Bone marrow (tissue), 2 donors: ENCODE results near the gene UTS2.
A peak's percentile ranks its signal among the peaks of the same experiment; 100 is the strongest.

Experiments used
- DNase-seq, 2 donors: peaks; one replicate each; lab custom pipeline; 2025; lab: John Stamatoyannopoulos, UW

Gene UTS2

DNA sequence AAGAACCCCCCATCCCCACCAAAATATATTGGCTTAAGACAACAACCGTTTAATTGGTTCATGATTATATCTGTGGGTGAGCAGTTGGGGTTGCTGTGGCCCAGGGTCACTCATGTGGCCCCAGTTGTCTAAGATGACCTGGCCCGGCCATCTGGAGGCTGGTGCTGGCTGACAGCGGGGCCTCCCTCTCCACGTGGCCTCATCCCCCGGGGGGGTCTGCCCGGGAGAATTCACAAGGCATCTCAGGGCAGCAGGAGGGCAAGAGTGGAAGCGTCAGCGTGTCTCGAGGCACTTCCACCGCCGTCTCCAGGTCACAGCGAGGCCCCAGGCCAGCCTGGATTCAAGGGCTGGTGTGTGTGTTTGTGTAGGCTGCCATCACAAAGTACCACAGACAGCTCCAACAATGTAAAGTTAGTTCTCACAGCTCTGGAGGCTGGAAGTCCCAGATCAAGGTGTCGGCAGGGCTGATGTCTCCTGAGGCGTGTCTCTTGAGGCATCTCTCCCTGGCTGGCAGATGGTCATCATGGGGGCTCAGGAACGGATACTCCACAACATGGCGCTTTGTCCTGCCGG, 11.0 kb upstream of the UTS2 start:
- DNase-seq = no peak

DNA sequence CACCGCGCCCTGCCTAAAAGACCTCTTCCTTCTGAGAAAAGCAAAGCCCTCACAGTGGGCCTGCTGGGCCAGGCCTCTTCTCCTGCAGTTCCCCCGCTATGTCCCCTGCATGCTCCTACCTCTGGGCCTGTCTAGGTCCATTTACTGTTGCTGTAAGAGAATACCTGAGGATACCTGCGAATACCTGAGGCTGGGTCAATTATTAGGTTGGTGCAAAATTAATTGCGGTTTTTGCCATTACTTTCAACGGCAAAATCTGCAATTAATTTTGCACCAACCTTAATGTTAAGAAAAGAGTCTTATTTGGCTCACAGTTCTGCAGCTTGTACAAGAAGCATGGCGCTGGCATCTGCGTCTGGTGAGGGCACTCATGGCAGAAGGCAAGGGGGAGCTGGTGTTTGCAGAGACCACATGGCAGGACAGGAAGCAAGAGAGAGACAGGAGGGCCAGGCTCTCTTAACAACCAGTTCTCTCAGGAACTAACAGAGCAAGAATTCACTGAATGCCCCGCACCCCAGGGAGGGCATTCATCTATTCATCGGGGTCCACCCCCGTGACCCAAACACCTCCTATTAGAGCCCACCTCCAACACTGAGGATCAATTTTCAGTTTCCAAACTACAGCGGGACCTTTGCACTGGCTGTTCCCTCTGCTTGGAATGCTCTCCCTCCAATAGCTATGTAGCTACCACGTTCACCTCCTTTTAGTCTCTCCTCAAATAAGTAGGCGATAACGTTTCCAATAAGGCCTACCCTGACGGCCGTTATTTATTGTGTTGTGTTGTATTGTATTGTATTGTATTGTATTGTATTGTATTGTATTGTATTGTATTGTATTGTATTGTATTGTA, 9.6 kb upstream of the UTS2 start:
- no peak for DNase-seq

DNA sequence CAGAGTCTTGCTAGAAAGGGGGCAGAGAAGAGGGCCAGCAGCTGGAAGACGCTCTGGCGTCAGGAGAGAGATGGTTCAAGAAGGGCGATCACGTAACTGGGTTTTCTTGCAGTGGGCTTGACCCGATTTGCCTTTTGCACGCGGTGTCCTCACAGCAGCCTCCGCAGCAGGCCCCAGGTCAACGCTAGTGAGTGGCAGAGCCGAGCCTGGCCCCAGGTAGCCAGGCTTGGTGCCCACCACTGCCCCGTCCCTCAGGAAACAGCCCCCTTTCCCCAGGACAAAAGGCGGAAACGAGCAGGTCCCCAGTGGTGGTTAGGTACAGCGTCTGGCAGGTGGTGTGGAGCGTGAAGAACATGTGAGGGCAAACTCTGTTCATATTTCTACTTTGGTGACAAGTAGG, 8.6 kb upstream of the UTS2 start:
- DNase-seq = no peak

DNA sequence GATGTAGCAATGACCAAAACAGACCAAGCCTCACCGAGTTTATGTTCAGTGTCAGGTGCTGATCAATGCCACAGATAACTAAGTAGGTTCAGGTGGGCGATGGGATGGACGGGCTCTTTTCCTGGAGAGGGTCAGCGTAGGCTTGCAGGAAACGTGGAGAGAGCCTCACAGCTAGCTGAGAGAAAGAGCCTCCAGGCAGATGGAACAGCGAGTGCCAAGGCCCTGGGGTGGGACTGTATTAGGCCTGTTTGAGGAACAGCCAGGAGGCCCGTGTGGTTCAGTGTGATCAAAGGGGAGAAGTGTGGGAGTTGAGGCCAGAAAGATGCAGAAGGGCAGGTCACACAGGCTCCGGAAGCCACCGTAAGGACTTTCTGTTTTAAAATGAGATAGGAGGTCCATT, 7.3 kb upstream of the UTS2 start:
- no peak for DNase-seq

DNA sequence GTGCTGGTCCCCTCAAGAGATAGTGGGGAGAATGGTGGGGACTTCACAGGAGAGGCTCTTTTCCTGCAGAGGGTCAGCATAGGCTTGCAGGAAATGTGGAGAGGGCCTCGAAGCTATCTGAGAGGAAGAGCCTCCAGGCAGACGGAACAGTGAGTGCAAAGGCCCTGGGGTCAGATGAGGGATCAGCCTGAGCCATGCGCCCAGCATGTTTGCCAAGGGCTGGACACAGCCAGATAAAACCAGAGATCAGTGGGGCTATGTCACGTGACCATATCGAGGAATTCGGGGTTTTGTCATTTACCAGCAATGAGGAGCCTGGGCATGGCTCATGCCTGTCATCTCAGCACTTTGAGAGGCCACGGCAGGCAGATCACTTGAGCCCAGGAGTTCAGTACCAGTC, 6.5 kb upstream of the UTS2 start:
- DNase-seq = no peak

DNA sequence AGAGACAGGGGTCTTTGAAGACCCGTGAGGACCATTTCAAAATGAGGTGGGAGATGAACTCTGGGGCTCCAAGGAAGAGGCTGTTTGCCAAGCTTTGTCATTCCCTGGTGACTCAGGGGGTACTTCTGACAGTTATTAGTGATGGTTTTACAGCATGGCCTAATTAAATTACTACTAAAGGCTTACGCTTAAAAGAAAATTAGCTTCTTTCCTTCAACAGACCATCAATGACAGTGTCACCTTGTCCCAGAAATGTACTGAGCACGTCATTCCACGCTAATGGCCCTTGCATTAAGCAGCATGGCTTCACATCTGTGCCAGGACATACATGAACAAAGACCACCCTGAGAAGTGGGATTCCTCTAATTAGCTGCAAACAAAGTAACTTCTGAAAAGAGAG, 5.1 kb upstream of the UTS2 start:
- DNase-seq = no peak

DNA sequence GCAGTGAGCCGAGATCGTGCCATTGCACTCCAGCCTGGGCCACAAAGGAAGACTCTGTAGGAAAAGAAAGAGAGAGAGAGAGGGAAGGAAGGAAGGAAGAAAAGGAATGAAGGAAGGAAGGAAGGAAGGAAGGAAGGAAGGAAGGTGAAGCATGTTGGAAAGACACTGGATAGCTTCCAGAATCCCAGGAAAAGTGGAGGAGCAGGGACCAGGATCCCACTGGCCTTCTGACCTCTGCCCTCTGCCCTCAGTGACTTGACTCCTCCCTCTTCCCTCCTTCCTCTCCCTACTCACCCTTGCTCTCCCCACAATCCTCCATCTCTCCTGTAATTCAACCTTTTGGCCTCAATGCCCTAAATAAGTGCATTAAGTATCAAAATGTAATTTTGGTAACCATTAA, 4.1 kb upstream of the UTS2 start:
- DNase-seq = no peak

DNA sequence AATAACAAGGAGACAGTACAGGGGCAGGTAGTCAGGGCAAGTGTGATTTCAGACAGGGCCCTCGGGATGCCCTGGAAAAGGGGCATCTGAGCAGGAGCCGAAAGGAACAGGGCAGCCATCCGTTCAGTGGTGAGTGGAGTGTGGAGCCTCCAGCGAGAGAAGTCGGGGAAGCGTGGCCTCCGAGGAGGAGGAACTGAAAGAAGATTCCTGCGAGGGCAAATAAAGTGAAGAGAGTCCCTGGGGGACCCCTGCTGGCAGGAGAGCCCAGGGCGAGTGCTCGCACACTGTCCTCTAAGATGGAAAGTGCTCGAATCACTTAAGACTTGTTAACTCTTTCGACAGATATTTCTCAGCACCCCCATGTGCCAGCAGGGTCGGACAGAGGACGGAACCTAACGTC, 3.5 kb upstream of the UTS2 start:
- DNase-seq = no peak

DNA sequence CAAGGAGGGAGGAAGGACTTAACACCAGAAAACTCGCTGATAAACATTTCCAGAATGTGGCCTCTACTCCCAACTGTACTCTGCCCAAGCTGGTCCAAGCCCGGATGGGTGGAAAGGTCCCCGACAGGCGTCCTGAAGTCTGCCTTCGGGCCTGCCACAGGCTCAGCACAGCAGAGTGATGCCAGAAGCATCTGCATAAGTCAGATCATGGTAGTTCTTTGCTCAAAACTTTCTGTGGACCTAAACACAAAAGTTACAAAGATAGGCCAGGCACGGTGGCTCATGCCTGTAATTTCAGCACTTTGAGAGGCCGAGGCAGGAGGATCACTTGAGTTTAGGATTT, 790 bp upstream of the UTS2 start:
- no peak for DNase-seq

DNA sequence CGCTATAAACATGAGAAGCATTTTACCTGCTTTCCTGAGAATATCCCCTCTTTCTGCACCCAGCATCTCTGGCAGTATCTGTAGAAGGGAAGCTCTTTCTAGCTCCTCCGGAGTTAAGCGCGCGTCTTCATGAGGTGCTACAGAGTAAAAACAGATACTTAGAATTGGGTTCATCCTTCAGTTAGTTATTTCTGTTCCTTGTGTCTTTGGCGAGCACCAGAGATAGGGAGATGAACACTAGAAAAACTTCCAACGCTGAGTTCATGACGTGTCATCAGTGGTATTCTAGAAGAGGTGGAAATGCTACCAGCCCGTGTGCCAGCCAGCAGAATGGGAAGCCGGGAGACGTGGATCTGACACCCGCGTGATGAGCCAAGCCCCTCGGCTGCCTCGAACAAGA, 2.1 kb downstream of the UTS2 start:
- no peak for DNase-seq

DNA sequence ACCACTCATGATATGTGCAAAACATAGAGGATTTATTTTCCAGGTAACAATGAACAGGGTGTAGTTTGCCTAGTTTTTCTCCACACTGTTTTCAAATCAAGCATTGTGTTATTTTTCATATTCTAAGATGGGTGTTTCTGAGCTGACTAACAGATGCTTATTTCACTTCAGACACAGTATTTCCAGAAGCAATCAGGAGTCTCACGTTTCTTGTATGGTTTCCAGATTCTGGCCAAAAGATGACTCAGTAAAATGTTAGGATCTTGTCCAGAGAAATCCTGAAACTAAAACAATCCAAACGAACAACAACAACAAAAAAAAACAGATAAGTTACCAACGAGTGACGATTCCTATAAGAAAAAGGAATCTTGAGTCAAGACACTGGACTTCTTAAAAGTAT, 5.3 kb downstream of the UTS2 start:
- DNase-seq = no peak

DNA sequence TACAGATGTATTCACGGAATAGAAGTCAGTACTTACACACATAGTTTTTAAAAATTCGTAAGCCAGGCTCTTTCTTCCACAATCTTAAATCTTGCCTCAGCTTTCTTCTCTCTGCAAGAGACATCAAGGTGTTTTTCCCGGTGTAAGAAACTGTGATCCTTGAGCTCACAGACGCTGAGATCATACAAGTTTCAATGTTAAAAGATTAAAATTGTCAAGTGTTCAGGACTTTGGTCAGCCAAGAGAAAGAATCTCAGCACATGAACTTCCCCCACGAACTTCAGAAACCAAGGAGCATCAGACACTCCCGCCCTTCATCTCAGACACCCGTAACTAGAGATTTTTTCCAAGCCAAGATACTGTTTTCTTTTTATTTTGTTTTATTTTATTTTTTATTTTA, 6.2 kb downstream of the UTS2 start:
- DNase-seq = no peak

DNA sequence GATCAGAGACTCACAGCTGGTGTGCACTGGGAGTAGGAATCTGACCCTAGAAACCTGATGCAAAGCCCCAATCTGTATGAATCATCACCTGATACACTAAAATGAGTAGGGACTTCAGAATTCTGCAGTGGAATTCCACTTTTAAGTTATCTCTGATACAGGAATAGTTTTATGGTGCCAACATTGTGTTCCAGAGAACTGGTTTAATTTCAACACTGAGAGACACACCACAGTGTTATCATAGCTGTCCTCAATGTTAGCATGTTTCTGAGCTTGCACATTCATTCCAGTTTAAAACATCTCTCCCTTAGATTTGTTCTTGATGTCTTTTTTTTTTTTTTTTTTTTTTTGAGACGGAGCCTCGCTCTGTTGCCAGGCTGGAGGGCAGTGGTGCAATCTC, 7.1 kb downstream of the UTS2 start:
- DNase-seq = no peak

DNA sequence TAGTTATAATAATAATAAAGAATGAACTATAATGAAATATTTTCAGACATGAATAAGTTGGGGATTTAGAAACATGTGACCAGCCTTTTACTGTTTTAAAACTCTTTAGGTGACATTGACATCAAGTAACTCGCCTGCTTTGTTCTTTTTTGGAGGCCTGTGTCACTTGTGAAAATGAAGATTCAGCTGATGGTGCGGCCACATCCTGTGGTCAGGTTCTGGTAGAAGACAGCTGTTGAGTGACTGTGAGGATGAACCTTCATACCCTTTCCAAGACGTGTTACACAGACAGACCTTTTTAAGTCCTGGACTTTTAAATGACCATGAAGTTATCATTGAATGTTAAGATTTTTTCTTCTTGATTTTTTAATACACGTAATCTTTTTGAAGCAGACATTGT, 10.3 kb downstream of the UTS2 start:
- no peak for DNase-seq

DNA sequence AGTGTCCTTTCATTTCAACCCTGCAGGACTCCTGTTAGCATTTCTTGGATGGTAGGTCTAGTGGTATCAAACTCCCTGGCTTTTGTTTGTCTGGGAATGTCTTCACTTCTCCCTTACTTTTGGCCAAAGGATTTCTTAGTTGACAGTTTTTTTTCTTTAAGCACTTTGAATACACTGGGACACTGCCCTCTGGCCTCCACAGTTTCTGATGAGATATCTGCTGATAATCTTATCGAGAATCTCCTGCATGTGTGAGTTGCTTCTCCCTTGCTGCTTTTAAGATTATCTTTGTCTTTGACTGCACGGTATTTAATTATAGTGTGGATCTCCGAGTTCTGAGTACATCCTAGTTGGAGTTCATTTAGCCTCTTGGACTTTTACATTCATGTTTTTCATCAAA, 13.3 kb downstream of the UTS2 start:
- DNase-seq = no peak

DNA sequence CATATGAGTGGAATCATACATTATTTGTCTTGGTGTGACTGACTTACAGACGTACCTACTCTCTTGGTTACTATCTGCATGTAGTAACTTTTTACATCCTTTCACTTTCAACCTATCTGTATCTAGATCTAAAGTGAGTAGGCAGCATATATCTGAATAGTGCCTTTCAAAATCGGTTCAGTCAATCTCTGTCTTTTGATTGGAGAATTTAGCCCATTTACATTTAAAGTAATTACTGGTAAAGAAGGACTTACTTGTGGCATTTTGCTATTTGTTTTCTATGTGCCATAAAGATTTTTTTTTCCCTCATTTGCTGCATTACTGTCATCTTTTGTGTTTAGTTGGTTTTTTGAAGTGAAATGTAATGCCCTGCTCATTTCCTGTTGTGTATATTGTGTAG, 14.2 kb downstream of the UTS2 start:
- DNase-seq = no peak

DNA sequence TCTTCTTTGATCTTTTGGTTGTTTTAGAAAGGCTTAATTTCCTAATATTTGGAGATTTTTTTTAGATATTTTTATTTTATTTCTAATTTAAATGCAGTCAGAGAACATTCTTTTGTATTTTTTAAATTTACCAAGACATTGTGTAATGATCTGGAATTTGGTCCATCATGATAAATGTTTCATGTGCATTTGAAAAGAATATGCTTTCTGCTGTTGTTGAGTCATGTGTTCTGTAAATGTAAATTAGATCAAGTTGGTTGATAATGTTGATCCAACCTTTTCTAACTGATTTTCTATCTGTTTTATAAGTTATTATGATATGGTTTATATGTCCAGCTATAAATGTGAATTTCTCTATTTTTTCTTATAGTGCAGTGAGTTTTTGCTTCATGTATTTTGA, 19.8 kb downstream of the UTS2 start:
- DNase-seq = no peak

DNA sequence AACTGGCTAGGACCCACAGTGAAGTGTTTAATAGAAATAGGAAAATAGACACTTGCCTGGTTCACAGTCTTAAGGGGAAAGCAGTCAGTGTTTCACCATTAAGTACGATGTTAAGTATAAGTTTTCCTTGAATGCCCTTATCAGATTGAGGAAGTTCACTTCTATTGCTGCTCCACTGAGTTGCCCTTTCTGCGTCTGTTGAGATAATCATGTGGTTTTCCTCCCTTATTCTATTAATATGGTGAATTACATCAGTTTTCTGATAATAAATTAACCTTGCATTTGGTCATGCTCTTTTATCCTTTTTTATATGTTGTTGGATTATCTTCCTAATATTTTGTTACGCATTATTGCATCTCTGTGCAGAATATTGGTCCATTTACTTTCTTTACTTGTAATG, 21.4 kb downstream of the UTS2 start:
- DNase-seq = peak in 1 of 2 donors; percentile 37

DNA sequence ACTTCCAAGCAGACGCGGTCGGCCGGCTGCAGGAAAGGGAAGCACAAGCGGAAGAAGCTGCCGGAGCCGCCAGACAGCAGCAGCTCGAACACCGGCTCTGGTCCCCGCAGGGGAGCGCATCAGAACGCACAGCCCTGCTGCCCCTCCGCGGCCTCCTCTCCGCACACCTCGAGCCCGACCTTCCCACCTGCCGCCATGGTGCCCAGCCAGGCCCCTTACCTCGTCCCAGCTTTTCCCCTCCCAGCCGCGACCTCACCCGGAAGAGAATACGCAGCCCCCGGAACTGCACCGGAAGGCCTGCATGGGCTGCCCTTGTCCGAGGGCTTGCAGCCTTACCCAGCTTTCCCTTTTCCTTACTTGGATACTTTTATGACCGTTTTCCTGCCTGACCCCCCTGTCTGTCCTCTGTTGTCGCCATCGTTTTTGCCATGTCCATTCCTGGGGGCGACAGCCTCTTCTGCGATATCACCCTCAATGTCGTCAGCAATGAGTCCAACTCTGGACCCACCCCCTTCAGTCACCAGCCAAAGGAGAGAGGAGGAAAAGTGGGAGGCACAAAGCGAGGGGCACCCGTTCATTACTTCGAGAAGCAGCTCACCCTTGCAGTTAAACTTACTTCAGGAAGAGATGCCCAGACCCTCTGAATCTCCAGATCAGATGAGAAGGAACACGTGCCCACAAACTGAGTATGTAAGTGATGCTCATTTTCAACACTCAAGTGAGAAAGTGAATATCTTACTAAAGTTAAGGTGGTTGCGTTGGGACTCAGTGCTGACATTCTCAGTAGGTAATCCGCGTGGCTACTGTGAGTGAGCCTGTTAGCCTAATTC, 25.5 kb downstream of the UTS2 start:
- DNase-seq = no peak

DNA sequence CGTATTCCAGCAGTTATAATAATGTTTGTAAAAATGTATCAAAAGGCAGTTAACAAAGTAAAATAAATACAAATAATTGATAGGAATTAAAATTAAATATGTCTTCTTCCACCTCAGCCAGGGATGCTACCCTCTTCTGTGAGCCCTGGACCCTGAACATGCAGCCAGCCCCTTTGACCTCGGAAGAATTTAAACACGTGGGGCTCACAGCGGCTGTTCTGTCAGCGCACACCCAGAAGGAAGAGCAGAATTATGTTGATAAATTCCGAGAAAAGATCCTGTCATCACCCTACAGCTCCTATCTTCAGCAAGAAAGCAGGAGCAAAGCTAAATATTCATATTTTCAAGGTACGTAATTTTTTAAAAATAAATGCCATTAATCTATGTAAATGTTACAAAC, 26.5 kb downstream of the UTS2 start:
- no peak for DNase-seq

DNA sequence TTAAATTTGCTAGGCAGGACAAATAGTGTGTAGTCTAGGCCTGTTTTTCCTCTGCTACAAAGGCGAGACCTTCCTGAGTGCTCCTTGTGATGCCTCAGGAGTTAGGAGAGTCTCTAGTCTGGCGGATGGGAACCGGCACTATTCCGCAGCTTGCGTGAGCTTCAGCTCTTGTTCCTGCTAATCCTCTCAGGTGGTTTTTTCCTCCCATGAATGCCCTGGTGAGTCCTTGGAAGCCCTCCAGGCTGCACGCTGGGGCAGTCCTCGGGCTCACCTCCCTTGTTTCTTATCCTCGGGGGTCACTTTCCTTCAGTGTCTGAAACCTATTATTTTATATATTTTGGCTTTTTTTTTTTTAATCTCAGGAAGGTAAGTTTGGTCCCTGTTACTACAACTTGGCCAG, 28.2 kb downstream of the UTS2 start:
- DNase-seq = no peak

DNA sequence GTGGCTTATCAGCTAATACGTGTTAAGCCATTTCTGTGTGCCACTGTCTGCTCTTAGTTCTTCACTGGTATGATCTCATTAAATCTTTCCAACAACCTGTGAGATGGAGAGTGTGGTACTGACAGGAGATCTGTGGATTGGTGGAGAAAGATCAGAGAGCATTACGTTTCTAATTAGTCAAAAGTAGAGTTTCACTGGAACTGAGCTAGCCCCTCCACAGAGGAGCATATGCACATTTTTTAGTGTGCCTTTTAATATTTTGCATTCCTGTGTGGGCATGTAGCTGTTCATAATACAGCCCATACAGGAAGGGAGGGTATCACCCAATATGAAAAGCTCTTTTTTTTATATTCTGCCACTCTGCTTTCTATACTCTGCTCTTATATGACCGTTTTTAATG, 31.6 kb downstream of the UTS2 start:
- no peak for DNase-seq

DNA sequence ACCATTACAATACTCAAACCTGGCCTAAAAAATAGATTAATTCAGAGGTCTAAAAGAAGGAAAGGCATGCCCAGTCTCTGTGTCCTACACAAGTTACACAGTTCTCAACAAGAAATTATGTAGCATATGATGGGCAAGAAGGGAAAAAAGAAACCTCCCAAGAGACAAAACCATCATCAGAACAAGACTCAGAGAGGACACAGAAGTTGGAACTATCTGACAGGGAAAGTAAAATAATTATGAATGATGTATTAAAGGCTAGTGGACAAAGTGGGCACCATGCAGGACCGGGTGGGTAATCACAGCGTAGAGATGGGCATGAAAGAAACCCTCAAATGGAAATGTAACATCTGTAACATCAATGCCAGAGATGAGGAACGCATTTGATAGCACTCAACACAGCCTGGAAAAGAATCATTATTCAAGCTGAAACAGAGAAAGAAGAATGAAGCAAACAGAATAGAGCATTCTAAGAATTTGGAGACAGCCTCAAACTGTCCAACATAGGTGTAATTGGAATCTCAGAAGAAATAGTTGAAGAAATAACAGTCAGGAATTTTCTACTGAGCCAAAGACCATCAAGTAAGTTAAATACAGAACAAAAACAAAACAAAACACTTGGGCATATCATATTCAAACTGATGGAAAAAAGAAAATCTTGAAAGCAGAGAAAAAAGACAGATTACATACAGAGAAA, 39.0 kb downstream of the UTS2 start:
- DNase-seq = no peak
